Right lobe of liver (tissue), 6 donors: ENCODE results near the gene DVL1. TPM values are rescaled to one million over a fixed set of nuclear protein-coding genes. Genes with fewer than 3 reads are reported as not detected.
"Not testable (repeated sequence)": the region's sequence is repeated elsewhere in the genome, so short reads cannot be mapped to it uniquely, and the experiment has no call there.

Source experiments
- ATAC-seq, 4 donors: fragments of 200-7000 bp; cut with Tn5 transposase; one replicate each; pipeline ENCODE4 v1.9.1; 2020; ENCODE audit warnings: mild to moderate bottlenecking in 4 of 4, moderate library complexity in 4 of 4
- DNase-seq, 3 donors: peaks; one replicate each; pipeline ENCODE4 v3.0.0-alpha.2; 2020
- H3K27ac ChIP-seq, 3 donors: fragments of 200-600 bp; one replicate each; pipeline ENCODE4 v1.8.0; 2022
- H3K27me3 ChIP-seq, 2 donors: fragments of 200-600 bp; one replicate each; pipeline ENCODE4 v1.8.0; 2022
- H3K36me3 ChIP-seq, 4 donors: fragments of 200-600 bp; sonication (generic) in 1 of 4; one replicate each; pipeline versions ENCODE4 v1.5.1 to v1.8.0; 2017 to 2022; ENCODE audit warnings: control low read depth in 1 of 4
- H3K4me1 ChIP-seq, 4 donors: fragments of 200-600 bp; sonication (generic) in 1 of 4; one replicate each; pipeline versions ENCODE4 v1.5.1 to v1.8.0; 2017 to 2022; ENCODE audit warnings: control low read depth in 1 of 4
- H3K4me3 ChIP-seq, 3 donors: fragments of 200-600 bp; one replicate each; pipeline ENCODE4 v1.8.0; 2022
- H3K9me3 ChIP-seq, 4 donors: fragments of 200-600 bp; sonication (generic) in 1 of 4; one replicate each; pipeline versions ENCODE4 v1.5.1 to v1.8.0; 2017 to 2022; ENCODE audit warnings: control low read depth in 1 of 4
- CTCF ChIP-seq, 4 donors: fragments of 200-600 bp in 3 of 4; fragments of 450-650 bp in 1 of 4; IDR thresholded peaks; one replicate each; pipeline versions ENCODE4 v1.5.1 to v1.8.0; 2016 to 2022; ENCODE audit warnings: antibody characterized with exemption in 4 of 4, mild to moderate bottlenecking in 2 of 4
- POLR2A ChIP-seq: fragments of 450-650 bp; IDR thresholded peaks from one replicate; pipeline ENCODE4 v1.6.1; 2017; ENCODE audit warnings: antibody characterized with exemption, mild to moderate bottlenecking
- WGBS: methylation state at CpG from one replicate; pipeline ENCODE4 v1.1.6; 2018; ENCODE audit warnings: low coverage, low lambda C conversion rate; ENCODE audit not compliant: insufficient coverage; ENCODE audit errors: missing lambda C conversion rate; 5-methylcytosine and 5-hydroxymethylcytosine counted together
- intact Hi-C, 2 donors: fragments of 100-400 bp; cut with DNase I; formaldehyde crosslinking; loops; one replicate each; pipeline versions ENCODE4 v1.11.2 to v1.14.1; 2022
- total RNA-seq, 6 experiments: library from RNA; depleted of rRNA in 2 of 6; stranded (reverse); fragments of >200 nt in 2 of 6; fragmentation: NEBNext Ultra II Directional in 3 of 6; extraction: Animal tissue kit (Norgen Biotek cat#: 25700) in 3 of 6; gene quantifications; one replicate each; pipeline versions ENCODE4 v1.1.0 to v1.2.4, GENCODE V29; 2016 to 2023
- donor health status: DM: no; HTN: yes; CAD: no.
- donor health status: DM: no; HTN: no; CAD: no.
- donor health status: DM: no; HTN: no; CAD: no.
- donor health status: DM: no; HTN: yes; CAD: no.
- donor health status: DM: no; HTN: yes; CAD: no.

DVL1 gene
- total RNA-seq, 6 experiments from 2014 or later = 32.7 to 54.6 (median 41.2) TPM

GRCh38 chr1:1388078-1388472 is 38.9 kb upstream of the DVL1 start:
- H3K9me3 ChIP-seq = no peaks in the 10 kb centered on the region
- no peak overlapping the region for H3K4me3 ChIP-seq
- intact Hi-C loops = no loop called here
- H3K27ac ChIP-seq = no peak overlapping the region
- TF ChIP-seq POLR2A = no peak
- peaks cover 0 to 12% (median 0%) of the 10 kb centered on the region in 4 donors for H3K4me1 ChIP-seq
- WGBS = 94% methylated on average over 5 of the region's 16 CpGs
- H3K36me3 ChIP-seq = peaks cover 29 to 75% (median 55%) of the 10 kb centered on the region in 4 donors
- H3K27me3 ChIP-seq = no peaks in the 10 kb centered on the region
- no peak for ATAC-seq
- no peak for DNase-seq

- intact Hi-C loops = no loop called here
- Histone ChIP-seq H3K4me3 (no peak overlapping the region), H3K27ac (no peak overlapping the region), H3K4me1 (peaks cover 0 to 16% (median 0%) of the 10 kb centered on the region in 4 donors), H3K9me3 (no peaks in the 10 kb centered on the region), H3K36me3 (peaks cover 28 to 68% (median 48%) of the 10 kb centered on the region in 4 donors), H3K27me3 (no peaks in the 10 kb centered on the region)
- TF ChIP-seq POLR2A (no peak), CTCF (IDR thresholded peaks at IDR 0.05) (no peak)
- DNase-seq (no peak), ATAC-seq (peak in 1 of 4 donors; percentile 36)
- WGBS = 94% methylated on average over 28 of the region's 50 CpGs
Measured at GRCh38 chr1:1387098-1388077, 38.2 kb upstream of the DVL1 start.

- WGBS = 87% methylated on average over 3 of the region's 8 CpGs
- H3K27ac ChIP-seq = no peak overlapping the region
- DNase-seq (no peak), ATAC-seq (no peak)
- no peaks in the 10 kb centered on the region for H3K27me3 ChIP-seq
- no peak for TF ChIP-seq POLR2A
- no peak for TF ChIP-seq CTCF (IDR thresholded peaks at IDR 0.05)
- H3K36me3 ChIP-seq = peaks cover 22 to 54% (median 40%) of the 10 kb centered on the region in 4 donors
- intact Hi-C loops = no loop called here
- H3K4me1 ChIP-seq = peaks cover 0 to 16% (median 0%) of the 10 kb centered on the region in 4 donors
- H3K4me3 ChIP-seq = no peak overlapping the region
- H3K9me3 ChIP-seq = no peaks in the 10 kb centered on the region
Measured at GRCh38 chr1:1385931-1386330, 36.7 kb upstream of the DVL1 start.

GRCh38 chr1:1385339-1385738 is 36.1 kb upstream of the DVL1 start:
- H3K27me3 ChIP-seq, H3K4me3 ChIP-seq, DNase-seq, intact Hi-C loops, H3K27ac ChIP-seq, H3K9me3 ChIP-seq, ATAC-seq: not testable (repeated sequence)
- Histone ChIP-seq H3K4me1 (peaks cover 0 to 16% (median 0%) of the 10 kb centered on the region in 4 donors), H3K36me3 (peaks cover 18 to 48% (median 34%) of the 10 kb centered on the region in 4 donors)
- 84% methylated on average over 11 of the region's 29 CpGs for WGBS

- WGBS = 60% methylated on average over 1 of the region's 8 CpGs
- Histone ChIP-seq H3K27me3 (no peaks in the 10 kb centered on the region), H3K9me3 (no peaks in the 10 kb centered on the region), H3K27ac (no peak overlapping the region), H3K4me1 (peaks cover 0 to 16% (median 0%) of the 10 kb centered on the region in 4 donors), H3K4me3 (no peak overlapping the region), H3K36me3 (peaks cover 0 to 9% (median 5%) of the 10 kb centered on the region in 4 donors)
- TF ChIP-seq POLR2A (no peak), CTCF (IDR thresholded peaks at IDR 0.05) (no peak)
- DNase-seq (no peak), ATAC-seq (no peak)
- intact Hi-C loops = no loop called here
Measured at GRCh38 chr1:1381294-1381693, 32.1 kb upstream of the DVL1 start.
